HG02938 (cell line): ENCODE results near the gene PTCD2.
"Not testable (repeated sequence)": the region's sequence is repeated elsewhere in the genome, so short reads cannot be mapped to it uniquely, and the experiment has no call there.

Source experiments
- ATAC-seq: cut with Tn5 transposase; IDR thresholded peaks from one replicate; pipeline ENCODE4 v1.9.1; 2021; ENCODE audit warnings: mild to moderate bottlenecking, moderate library complexity; ENCODE audit not compliant: unreplicated experiment

The PTCD2 gene

GRCh38 chr5:72296256-72296655 lies 23.9 kb upstream of the PTCD2 start:
- no peak for ATAC-seq

- ATAC-seq = peak; percentile 60
Measured at GRCh38 chr5:72298136-72298535, 22.0 kb upstream of the PTCD2 start.

- no peak for ATAC-seq
Measured at GRCh38 chr5:72298711-72299110, 21.5 kb upstream of the PTCD2 start.

- no peak for ATAC-seq
Measured at GRCh38 chr5:72300590-72301339, 19.4 kb upstream of the PTCD2 start.

GRCh38 chr5:72301557-72301956 lies 18.6 kb upstream of the PTCD2 start:
- peak; percentile 69 for ATAC-seq

- no peak for ATAC-seq
Measured at GRCh38 chr5:72302171-72302570, 18.0 kb upstream of the PTCD2 start.

GRCh38 chr5:72305194-72306142 lies 14.7 kb upstream of the PTCD2 start:
- no peak for ATAC-seq

- no peak for ATAC-seq
Measured at GRCh38 chr5:72307573-72307967, 12.6 kb upstream of the PTCD2 start.

- peak; percentile 91 for ATAC-seq
Measured at GRCh38 chr5:72307968-72308852, 12.0 kb upstream of the PTCD2 start.

- no peak for ATAC-seq
Measured at GRCh38 chr5:72308853-72309191, 11.4 kb upstream of the PTCD2 start.

GRCh38 chr5:72313141-72313540 lies 7.0 kb upstream of the PTCD2 start:
- ATAC-seq = no peak

- ATAC-seq = no peak
Measured at GRCh38 chr5:72314571-72315172, 5.5 kb upstream of the PTCD2 start.

GRCh38 chr5:72319435-72319975 lies 668 bp upstream of the PTCD2 start:
- not testable (repeated sequence) for ATAC-seq

GRCh38 chr5:72324189-72324825 lies 4.1 kb downstream of the PTCD2 start:
- ATAC-seq = no peak

GRCh38 chr5:72325566-72326305 lies 5.6 kb downstream of the PTCD2 start:
- ATAC-seq = no peak

- no peak for ATAC-seq
Measured at GRCh38 chr5:72326306-72326649, 6.1 kb downstream of the PTCD2 start.

- ATAC-seq = no peak
Measured at GRCh38 chr5:72328172-72328571, 8.0 kb downstream of the PTCD2 start.

- ATAC-seq = no peak
Measured at GRCh38 chr5:72330712-72331111, 10.5 kb downstream of the PTCD2 start.

- no peak for ATAC-seq
Measured at GRCh38 chr5:72337159-72337558, 17.0 kb downstream of the PTCD2 start.
